Lung (tissue), 12 donors: Measurements from ENCODE around the gene SLC38A11. TPM values are rescaled to one million over a fixed set of nuclear protein-coding genes. Genes with fewer than 3 reads are reported as not detected.

Experiments
- ATAC-seq: fragments of 200-7000 bp; cut with Tn5 transposase; one replicate; pipeline ENCODE4 v1.9.1; 2020; ENCODE audit warnings: moderate number of reproducible peaks; ENCODE audit not compliant: insufficient read depth, low FRiP score
- DNase-seq, 3 donors: peaks; one replicate each; pipeline ENCODE4 v3.0.0-alpha.2; 2013 to 2017
- H3K27ac ChIP-seq, 2 donors: one replicate each; pipeline ENCODE4 v1.5.1; 2013; ENCODE audit warnings: mild to moderate bottlenecking in 2 of 2, moderate library complexity in 2 of 2, control low read depth in 1 of 2, inconsistent platforms in 1 of 2, low read depth in 1 of 2, low read length in 1 of 2
- H3K27me3 ChIP-seq, 3 donors: one replicate each; pipeline ENCODE4 v1.5.1; 2013; ENCODE audit warnings: low read length in 2 of 3; ENCODE audit not compliant: control insufficient read depth in 3 of 3, insufficient read depth in 3 of 3
- H3K36me3 ChIP-seq, 4 donors: one replicate each; pipeline ENCODE4 v1.5.1; 2013; ENCODE audit warnings: low read length in 4 of 4, mild to moderate bottlenecking in 1 of 4, moderate library complexity in 1 of 4; ENCODE audit not compliant: control insufficient read depth in 4 of 4, insufficient read depth in 4 of 4
- H3K4me1 ChIP-seq, 5 donors: one replicate each; pipeline ENCODE4 v1.5.1; 2013; ENCODE audit warnings: low read length in 5 of 5, mild to moderate bottlenecking in 2 of 5, moderate library complexity in 1 of 5; ENCODE audit not compliant: control insufficient read depth in 5 of 5, insufficient read depth in 5 of 5
- H3K4me3 ChIP-seq: one replicate; pipeline ENCODE4 v1.5.1; 2013; ENCODE audit warnings: mild to moderate bottlenecking, control low read depth, moderate library complexity
- H3K9ac ChIP-seq, 2 donors: one replicate each; pipeline ENCODE4 v1.5.1; 2013; ENCODE audit warnings: low read length in 2 of 2, control low read depth in 1 of 2; ENCODE audit not compliant: insufficient read depth in 1 of 2
- H3K9me3 ChIP-seq, 4 donors: one replicate each; pipeline ENCODE4 v1.5.1; 2013; ENCODE audit warnings: low read length in 3 of 4, mild to moderate bottlenecking in 1 of 4, moderate library complexity in 1 of 4; ENCODE audit not compliant: control insufficient read depth in 4 of 4, insufficient read depth in 3 of 4
- WGBS, 2 donors: extraction: QIAGEN DNeasy Blood & Tissue Kit; methylation state at CpG; one replicate each; pipeline ENCODE4 v1.1.7; 2013; 5-methylcytosine and 5-hydroxymethylcytosine counted together
- polyA plus RNA-seq, 2 donors: library from polyadenylated mRNA; stranded (reverse); fragments of 200-250 nt; gene quantifications; one replicate each; pipeline ENCODE4 v1.2.1, GENCODE V29; 2013
- total RNA-seq, 2 donors: library from RNA; depleted of rRNA in 1 of 2; stranded (reverse); fragments of >200 nt in 1 of 2; gene quantifications; one replicate each; pipeline ENCODE4 v1.2.1, GENCODE V29; 2014 to 2021
- TF ChIP-seq, protein P1 (sequence below): IDR thresholded peaks from 2 replicates; pipeline ENCODE4 v1.5.1; 2012; ENCODE audit warnings: mild to moderate bottlenecking; ENCODE audit errors: control extremely low read depth, extremely low read depth
- donor health status: control.
- donor health status: control.
- donor health status: Bipolar disorder and iron deficiency.
- donor health status: healthy.
- donor health status: DM: yes; HTN: yes; CAD: no.

SLC38A11 gene
- total and polyA plus RNA-seq, 4 donors: 0.10 to 1.2 (median 0.15) TPM; not detected in 1

DNA sequence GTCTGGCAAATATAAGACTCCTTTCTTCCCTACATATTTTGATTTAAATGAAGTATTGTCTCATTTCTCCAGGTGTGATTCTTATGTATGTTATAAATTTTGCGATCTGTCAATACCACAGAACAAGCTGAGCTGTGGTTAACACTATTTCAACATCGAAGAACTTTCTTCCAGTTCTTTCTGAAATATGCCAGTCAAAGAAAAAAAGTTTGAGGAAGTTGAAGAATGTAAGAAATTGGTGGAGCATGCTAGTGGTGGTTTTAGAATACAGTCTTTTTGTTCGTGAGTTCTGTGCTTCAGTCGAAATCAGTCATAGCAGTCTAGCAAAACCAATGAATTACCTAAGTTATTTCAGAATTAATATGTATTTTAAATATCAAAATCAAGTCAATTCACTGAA lies 105.1 kb downstream of the SLC38A11 start:
- Histone ChIP-seq H3K36me3 (no peaks in the 10 kb centered on the region), H3K27ac (no peak overlapping the region), H3K9ac (no peak overlapping the region), H3K27me3 (peaks cover 0 to 5% (median 0%) of the 10 kb centered on the region in 3 donors), H3K9me3 (no peaks in the 10 kb centered on the region), H3K4me3 (no peak overlapping the region), H3K4me1 (peaks cover 0 to 5% (median 0%) of the 10 kb centered on the region in 5 donors)
- TF ChIP-seq, protein P1, sequence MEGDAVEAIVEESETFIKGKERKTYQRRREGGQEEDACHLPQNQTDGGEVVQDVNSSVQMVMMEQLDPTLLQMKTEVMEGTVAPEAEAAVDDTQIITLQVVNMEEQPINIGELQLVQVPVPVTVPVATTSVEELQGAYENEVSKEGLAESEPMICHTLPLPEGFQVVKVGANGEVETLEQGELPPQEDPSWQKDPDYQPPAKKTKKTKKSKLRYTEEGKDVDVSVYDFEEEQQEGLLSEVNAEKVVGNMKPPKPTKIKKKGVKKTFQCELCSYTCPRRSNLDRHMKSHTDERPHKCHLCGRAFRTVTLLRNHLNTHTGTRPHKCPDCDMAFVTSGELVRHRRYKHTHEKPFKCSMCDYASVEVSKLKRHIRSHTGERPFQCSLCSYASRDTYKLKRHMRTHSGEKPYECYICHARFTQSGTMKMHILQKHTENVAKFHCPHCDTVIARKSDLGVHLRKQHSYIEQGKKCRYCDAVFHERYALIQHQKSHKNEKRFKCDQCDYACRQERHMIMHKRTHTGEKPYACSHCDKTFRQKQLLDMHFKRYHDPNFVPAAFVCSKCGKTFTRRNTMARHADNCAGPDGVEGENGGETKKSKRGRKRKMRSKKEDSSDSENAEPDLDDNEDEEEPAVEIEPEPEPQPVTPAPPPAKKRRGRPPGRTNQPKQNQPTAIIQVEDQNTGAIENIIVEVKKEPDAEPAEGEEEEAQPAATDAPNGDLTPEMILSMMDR: no peak
- 26 to 55% methylated on average over 4 of the region's 4 CpGs for WGBS, 2 donors
- ATAC-seq: no peak
- DNase-seq: no peak

GRCh38 chr2:164849506-164849905 lies 105.8 kb downstream of the SLC38A11 start:
- peaks cover 0 to 5% (median 0%) of the 10 kb centered on the region in 5 donors for H3K4me1 ChIP-seq
- H3K36me3 ChIP-seq: no peaks in the 10 kb centered on the region
- no peak overlapping the region for H3K9ac ChIP-seq
- H3K9me3 ChIP-seq: no peaks in the 10 kb centered on the region
- no peak overlapping the region for H3K27ac ChIP-seq
- DNase-seq (no peak), ATAC-seq (no peak)
- TF ChIP-seq, protein P1: no peak
- WGBS, 2 donors: 79 to 81% methylated on average over 1 of the region's 1 CpG
- H3K27me3 ChIP-seq: peaks cover 0 to 5% (median 0%) of the 10 kb centered on the region in 3 donors
- no peak overlapping the region for H3K4me3 ChIP-seq

- 68 to 77% methylated on average over 2 of the region's 2 CpGs for WGBS, 2 donors
- Histone ChIP-seq H3K4me3 (no peak overlapping the region), H3K27ac (no peak overlapping the region), H3K9me3 (no peaks in the 10 kb centered on the region), H3K27me3 (peaks cover 0 to 6% (median 0%) of the 10 kb centered on the region in 3 donors), H3K36me3 (no peaks in the 10 kb centered on the region), H3K4me1 (peaks cover 0 to 5% (median 0%) of the 10 kb centered on the region in 5 donors), H3K9ac (no peak overlapping the region)
- peak; percentile 54 to 89 (median 85) for DNase-seq
- no peak for ATAC-seq
- TF ChIP-seq, protein P1: no peak
Measured at GRCh38 chr2:164847981-164848741, 107.2 kb downstream of the SLC38A11 start.

GRCh38 chr2:164847291-164847690 lies 108.0 kb downstream of the SLC38A11 start:
- TF ChIP-seq, protein P1: no peak
- Histone ChIP-seq H3K9me3 (no peaks in the 10 kb centered on the region), H3K9ac (no peak overlapping the region), H3K4me3 (no peak overlapping the region), H3K27me3 (peaks cover 0 to 6% (median 0%) of the 10 kb centered on the region in 3 donors), H3K4me1 (peaks cover 0 to 5% (median 0%) of the 10 kb centered on the region in 5 donors), H3K27ac (no peak overlapping the region), H3K36me3 (no peaks in the 10 kb centered on the region)
- DNase-seq: no peak
- WGBS, 2 donors: 88 to 90% methylated on average over 4 of the region's 4 CpGs
- ATAC-seq: no peak
